Activated naive CD8-positive, alpha-beta T cell treated with anti-CD3 and anti-CD28 coated beads, Interleukin-2, amount 50 U/mL, for 24 hours (primary cell): ENCODE results near the gene MBOAT2.

Experiments
- ATAC-seq: fragments of 150-1000 bp; cut with Tn5 transposase; one replicate; pipeline ENCODE4 v1.10.0; 2021
- DNase-seq: peaks from one replicate; pipeline ENCODE4 v3.0.0; 2021
- H3K27ac Mint-ChIP-seq: one replicate; pipeline ENCODE4 v1.8.0; 2021; ENCODE audit warnings: mild to moderate bottlenecking, mixed read lengths
- H3K27me3 Mint-ChIP-seq: one replicate; pipeline ENCODE4 v1.8.0; 2021; ENCODE audit warnings: mixed read lengths
- H3K36me3 Mint-ChIP-seq: one replicate; pipeline ENCODE4 v1.8.0; 2021; ENCODE audit warnings: low read depth, mixed read lengths
- H3K4me1 Mint-ChIP-seq: one replicate; pipeline ENCODE4 v1.8.0; 2021; ENCODE audit warnings: mixed read lengths
- H3K4me3 Mint-ChIP-seq: one replicate; pipeline ENCODE4 v1.8.0; 2021; ENCODE audit warnings: mild to moderate bottlenecking, moderate library complexity, mixed read lengths
- H3K9me3 Mint-ChIP-seq: one replicate; pipeline ENCODE4 v1.8.0; 2021; ENCODE audit warnings: mixed read lengths

The MBOAT2 gene

DNA sequence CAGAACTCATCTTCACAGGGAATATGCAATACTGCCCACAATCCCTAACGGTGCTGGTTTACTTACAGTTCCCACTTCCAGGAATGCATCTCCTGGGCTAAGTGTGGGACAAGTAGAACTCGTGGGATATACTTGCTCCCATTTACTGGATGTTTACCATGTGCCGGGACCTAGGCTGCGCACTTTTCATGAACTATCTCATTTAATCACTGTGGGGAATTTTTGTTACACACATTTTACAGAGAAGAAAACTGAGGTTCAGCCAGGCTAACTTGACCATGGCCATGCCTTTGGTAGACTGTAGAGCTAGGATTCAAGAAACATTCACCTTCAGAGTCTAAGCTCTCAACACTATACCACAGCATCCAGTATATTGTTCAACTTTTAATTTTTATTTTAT, 24.4 kb upstream of the MBOAT2 start:
- no peak overlapping the region for H3K27ac Mint-ChIP-seq
- no peaks in the 10 kb centered on the region for H3K4me1 Mint-ChIP-seq
- no peak overlapping the region for H3K4me3 Mint-ChIP-seq
- no peaks in the 10 kb centered on the region for H3K36me3 Mint-ChIP-seq
- ATAC-seq (no peak), DNase-seq (no peak)
- H3K9me3 Mint-ChIP-seq, result no peaks in the 10 kb centered on the region
- H3K27me3 Mint-ChIP-seq, result peaks cover 6% of the 10 kb centered on the region

- ATAC-seq (no peak), DNase-seq (no peak)
- no peaks in the 10 kb centered on the region for H3K36me3 Mint-ChIP-seq
- H3K4me3 Mint-ChIP-seq, result no peak overlapping the region
- H3K27ac Mint-ChIP-seq, result no peak overlapping the region
- H3K4me1 Mint-ChIP-seq, result no peaks in the 10 kb centered on the region
- H3K27me3 Mint-ChIP-seq, result peaks cover 8% of the 10 kb centered on the region
- no peaks in the 10 kb centered on the region for H3K9me3 Mint-ChIP-seq
Observed at GRCh38 chr2:9025746-9026145, 22.3 kb upstream of the MBOAT2 start.

DNA sequence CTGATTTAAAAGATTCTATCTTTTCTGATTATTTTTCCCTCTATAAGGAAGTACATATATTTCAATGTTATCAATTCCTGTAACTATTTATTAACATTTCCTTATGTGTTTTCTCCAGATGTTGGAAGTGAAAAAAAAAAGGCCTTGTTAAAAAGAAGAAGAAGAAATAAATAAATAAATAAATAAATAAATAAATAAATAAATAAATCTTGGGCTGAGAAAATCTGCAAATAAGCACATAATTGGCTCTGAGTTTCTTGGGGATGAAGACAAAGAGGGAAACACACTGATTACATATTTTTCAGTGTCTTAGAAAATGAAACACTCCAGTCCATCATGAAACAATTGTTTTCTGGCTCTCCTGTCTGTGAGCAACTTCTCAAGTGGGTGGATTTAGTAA, 21.1 kb upstream of the MBOAT2 start:
- no peak overlapping the region for H3K27ac Mint-ChIP-seq
- ATAC-seq (no peak), DNase-seq (no peak)
- H3K9me3 Mint-ChIP-seq, result no peaks in the 10 kb centered on the region
- H3K4me1 Mint-ChIP-seq, result no peaks in the 10 kb centered on the region
- H3K36me3 Mint-ChIP-seq, result no peaks in the 10 kb centered on the region
- no peak overlapping the region for H3K4me3 Mint-ChIP-seq
- H3K27me3 Mint-ChIP-seq, result peaks cover 8% of the 10 kb centered on the region

- H3K4me1 Mint-ChIP-seq, result no peaks in the 10 kb centered on the region
- H3K27ac Mint-ChIP-seq, result no peak overlapping the region
- H3K36me3 Mint-ChIP-seq, result no peaks in the 10 kb centered on the region
- peaks cover 10% of the 10 kb centered on the region for H3K27me3 Mint-ChIP-seq
- no peak for ATAC-seq
- H3K9me3 Mint-ChIP-seq, result no peaks in the 10 kb centered on the region
- no peak for DNase-seq
- no peak overlapping the region for H3K4me3 Mint-ChIP-seq
Observed at GRCh38 chr2:9021563-9022211, 18.2 kb upstream of the MBOAT2 start.

- H3K27ac Mint-ChIP-seq, result no peak overlapping the region
- no peaks in the 10 kb centered on the region for H3K4me1 Mint-ChIP-seq
- ATAC-seq (no peak), DNase-seq (no peak)
- no peaks in the 10 kb centered on the region for H3K36me3 Mint-ChIP-seq
- H3K27me3 Mint-ChIP-seq, result peaks cover 4% of the 10 kb centered on the region
- no peak overlapping the region for H3K4me3 Mint-ChIP-seq
- no peaks in the 10 kb centered on the region for H3K9me3 Mint-ChIP-seq
Observed at GRCh38 chr2:9020267-9020666, 16.8 kb upstream of the MBOAT2 start.

GRCh38 chr2:9018534-9018933, 15.1 kb upstream of the MBOAT2 start:
- no peak overlapping the region for H3K4me3 Mint-ChIP-seq
- H3K4me1 Mint-ChIP-seq, result no peaks in the 10 kb centered on the region
- no peaks in the 10 kb centered on the region for H3K9me3 Mint-ChIP-seq
- ATAC-seq (no peak), DNase-seq (no peak)
- H3K27me3 Mint-ChIP-seq, result peaks cover 4% of the 10 kb centered on the region
- H3K27ac Mint-ChIP-seq, result no peak overlapping the region
- no peaks in the 10 kb centered on the region for H3K36me3 Mint-ChIP-seq

- Mint-ChIP-seq H3K9me3 (no peaks in the 10 kb centered on the region), H3K36me3 (no peaks in the 10 kb centered on the region), H3K27me3 (peaks cover 4% of the 10 kb centered on the region), H3K4me1 (no peaks in the 10 kb centered on the region), H3K4me3 (no peak overlapping the region), H3K27ac (no peak overlapping the region)
- DNase-seq, result no peak
- ATAC-seq, result no peak
Observed at GRCh38 chr2:9018109-9018508, 14.6 kb upstream of the MBOAT2 start.

DNA sequence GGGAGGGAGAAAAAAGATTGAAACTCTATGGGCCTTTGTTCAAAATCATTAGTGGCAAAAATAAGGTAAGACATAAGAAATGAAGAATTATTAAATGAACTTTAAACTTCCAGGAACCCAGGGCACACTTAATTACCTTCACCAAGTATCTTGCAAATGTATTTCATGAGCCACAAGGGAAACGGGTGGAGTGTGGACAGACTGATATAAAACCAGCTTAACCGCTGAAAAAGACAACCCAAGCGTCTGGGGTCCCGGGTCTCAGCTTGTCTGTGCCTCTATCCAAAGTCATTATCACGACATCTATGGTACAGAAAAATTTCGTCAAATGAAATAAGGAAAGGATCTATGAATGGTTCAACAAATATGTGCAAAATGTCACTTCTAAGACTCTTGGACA, 13.9 kb upstream of the MBOAT2 start:
- Mint-ChIP-seq H3K4me1 (no peaks in the 10 kb centered on the region), H3K9me3 (no peaks in the 10 kb centered on the region), H3K27me3 (peaks cover 4% of the 10 kb centered on the region), H3K36me3 (no peaks in the 10 kb centered on the region), H3K27ac (no peak overlapping the region), H3K4me3 (no peak overlapping the region)
- ATAC-seq, result no peak
- no peak for DNase-seq

DNA sequence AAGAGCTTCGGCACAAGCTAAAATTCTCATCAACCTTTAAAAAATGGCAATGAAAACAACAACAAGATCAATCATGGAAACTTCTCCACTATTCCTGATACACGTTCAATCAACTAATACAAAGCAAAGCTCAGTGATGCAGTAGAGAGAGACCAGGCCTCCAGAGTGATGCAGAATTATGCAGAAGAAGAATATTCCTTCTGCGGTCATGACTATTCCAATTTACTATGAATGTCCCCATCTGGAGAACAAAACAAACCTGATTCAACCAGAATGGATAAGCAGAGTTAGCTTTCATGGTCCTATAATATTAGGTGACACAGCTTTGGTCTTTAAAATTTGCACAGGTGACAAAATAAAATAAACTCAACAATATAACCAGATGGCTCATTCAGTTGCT, 12.5 kb upstream of the MBOAT2 start:
- H3K9me3 Mint-ChIP-seq, result no peaks in the 10 kb centered on the region
- ATAC-seq, result no peak
- H3K27ac Mint-ChIP-seq, result no peak overlapping the region
- no peaks in the 10 kb centered on the region for H3K4me1 Mint-ChIP-seq
- no peak overlapping the region for H3K4me3 Mint-ChIP-seq
- DNase-seq, result no peak
- H3K27me3 Mint-ChIP-seq, result peaks cover 2% of the 10 kb centered on the region
- H3K36me3 Mint-ChIP-seq, result no peaks in the 10 kb centered on the region

- no peaks in the 10 kb centered on the region for H3K36me3 Mint-ChIP-seq
- no peaks in the 10 kb centered on the region for H3K9me3 Mint-ChIP-seq
- no peak overlapping the region for H3K27ac Mint-ChIP-seq
- ATAC-seq (no peak), DNase-seq (no peak)
- H3K27me3 Mint-ChIP-seq, result peaks cover 2% of the 10 kb centered on the region
- no peaks in the 10 kb centered on the region for H3K4me1 Mint-ChIP-seq
- no peak overlapping the region for H3K4me3 Mint-ChIP-seq
Observed at GRCh38 chr2:9013403-9013802, 9.9 kb upstream of the MBOAT2 start.

- no peak for ATAC-seq
- Mint-ChIP-seq H3K27ac (no peak overlapping the region), H3K27me3 (no peaks in the 10 kb centered on the region), H3K9me3 (no peaks in the 10 kb centered on the region), H3K4me1 (no peaks in the 10 kb centered on the region), H3K4me3 (no peak overlapping the region), H3K36me3 (no peaks in the 10 kb centered on the region)
- DNase-seq, result no peak
Observed at GRCh38 chr2:9010866-9011265, 7.4 kb upstream of the MBOAT2 start.

DNA sequence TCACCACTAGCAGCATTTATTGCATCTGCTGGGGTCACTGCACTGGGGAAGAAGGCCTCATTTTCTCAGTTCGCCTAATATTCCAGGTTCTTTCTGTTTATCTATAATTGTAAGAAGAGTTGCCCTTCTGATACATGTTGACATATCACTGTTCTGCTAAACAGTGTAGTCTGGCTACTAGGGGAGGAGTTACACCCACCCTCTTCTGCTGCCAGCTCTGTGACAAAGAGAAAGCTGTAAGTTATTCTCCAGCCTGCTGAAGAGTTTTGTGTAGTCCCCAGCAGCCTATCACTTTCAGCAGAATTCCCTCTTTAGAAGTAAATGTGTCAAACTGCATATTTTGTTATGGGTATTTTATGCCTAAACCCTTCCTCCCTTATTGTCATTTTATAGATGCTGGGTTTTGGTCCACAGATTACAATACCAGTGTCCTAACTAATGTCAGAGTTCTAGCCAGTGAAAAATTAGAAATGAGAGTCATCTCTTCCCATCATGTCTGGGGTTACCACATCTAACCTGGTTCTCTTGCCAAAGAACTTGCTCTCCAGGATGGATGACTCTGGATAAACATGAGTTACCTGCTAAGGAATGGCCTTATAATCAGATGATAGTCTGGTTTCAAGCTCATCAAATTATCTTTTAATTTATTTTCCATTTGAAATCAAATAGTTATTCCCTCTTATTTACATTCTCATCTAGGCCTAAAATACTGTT, 5.6 kb upstream of the MBOAT2 start:
- H3K4me1 Mint-ChIP-seq, result peaks cover 3% of the 10 kb centered on the region
- H3K9me3 Mint-ChIP-seq, result no peaks in the 10 kb centered on the region
- H3K4me3 Mint-ChIP-seq, result no peak overlapping the region
- no peak overlapping the region for H3K27ac Mint-ChIP-seq
- no peak for DNase-seq
- H3K27me3 Mint-ChIP-seq, result no peaks in the 10 kb centered on the region
- H3K36me3 Mint-ChIP-seq, result no peaks in the 10 kb centered on the region
- no peak for ATAC-seq

DNA sequence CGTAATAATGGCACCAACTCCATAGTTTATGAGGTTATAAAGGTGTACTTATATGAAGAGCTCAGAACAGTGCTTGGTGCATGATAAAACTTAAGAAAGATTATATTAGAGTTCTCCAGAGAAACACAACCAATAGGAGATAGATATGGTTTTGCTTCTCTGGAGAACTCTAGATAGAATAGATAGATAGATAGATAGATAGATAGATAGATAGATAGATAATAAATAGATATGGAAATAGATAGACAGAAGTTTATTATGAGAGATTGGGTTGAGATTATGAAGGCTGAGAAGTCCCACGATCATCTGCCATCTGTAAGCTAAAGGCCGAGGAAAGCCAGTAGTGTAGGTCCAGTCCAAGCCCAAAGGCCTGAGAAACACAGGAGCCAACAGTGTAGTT, 2.9 kb upstream of the MBOAT2 start:
- Mint-ChIP-seq H3K4me3 (no peak overlapping the region), H3K27me3 (peaks cover 10% of the 10 kb centered on the region), H3K36me3 (no peaks in the 10 kb centered on the region), H3K4me1 (peaks cover 9% of the 10 kb centered on the region), H3K9me3 (no peaks in the 10 kb centered on the region), H3K27ac (no peak overlapping the region)
- no peak for DNase-seq
- ATAC-seq, result no peak

- peak overlapping the region; percentile 43 for H3K27ac Mint-ChIP-seq
- H3K9me3 Mint-ChIP-seq, result no peaks in the 10 kb centered on the region
- peaks cover 10% of the 10 kb centered on the region for H3K27me3 Mint-ChIP-seq
- ATAC-seq (no peak), DNase-seq (no peak)
- no peaks in the 10 kb centered on the region for H3K36me3 Mint-ChIP-seq
- peaks cover 13% of the 10 kb centered on the region for H3K4me1 Mint-ChIP-seq
- peak overlapping the region; percentile 62 for H3K4me3 Mint-ChIP-seq
Observed at GRCh38 chr2:9004338-9005204, 1.1 kb upstream of the MBOAT2 start.

GRCh38 chr2:9003366-9003615, 193 bp downstream of the MBOAT2 start:
- Mint-ChIP-seq H3K36me3 (no peaks in the 10 kb centered on the region), H3K27ac (no peak overlapping the region), H3K4me1 (peaks cover 15% of the 10 kb centered on the region), H3K9me3 (no peaks in the 10 kb centered on the region), H3K27me3 (peaks cover 10% of the 10 kb centered on the region), H3K4me3 (no peak overlapping the region)
- DNase-seq, result no peak
- no peak for ATAC-seq
